ENCODE data around the gene CDC42BPG. TPM values are rescaled to one million over a fixed set of nuclear protein-coding genes. Genes with fewer than 3 reads are reported as not detected.

CDC42BPG gene
- total RNA-seq, 1 experiment from 2014 or later: 21.6 TPM

GRCh38 chr11:64799623-64800302, 44.7 kb downstream of the CDC42BPG start (continued):
- TF ChIP-seq, protein P1, sequence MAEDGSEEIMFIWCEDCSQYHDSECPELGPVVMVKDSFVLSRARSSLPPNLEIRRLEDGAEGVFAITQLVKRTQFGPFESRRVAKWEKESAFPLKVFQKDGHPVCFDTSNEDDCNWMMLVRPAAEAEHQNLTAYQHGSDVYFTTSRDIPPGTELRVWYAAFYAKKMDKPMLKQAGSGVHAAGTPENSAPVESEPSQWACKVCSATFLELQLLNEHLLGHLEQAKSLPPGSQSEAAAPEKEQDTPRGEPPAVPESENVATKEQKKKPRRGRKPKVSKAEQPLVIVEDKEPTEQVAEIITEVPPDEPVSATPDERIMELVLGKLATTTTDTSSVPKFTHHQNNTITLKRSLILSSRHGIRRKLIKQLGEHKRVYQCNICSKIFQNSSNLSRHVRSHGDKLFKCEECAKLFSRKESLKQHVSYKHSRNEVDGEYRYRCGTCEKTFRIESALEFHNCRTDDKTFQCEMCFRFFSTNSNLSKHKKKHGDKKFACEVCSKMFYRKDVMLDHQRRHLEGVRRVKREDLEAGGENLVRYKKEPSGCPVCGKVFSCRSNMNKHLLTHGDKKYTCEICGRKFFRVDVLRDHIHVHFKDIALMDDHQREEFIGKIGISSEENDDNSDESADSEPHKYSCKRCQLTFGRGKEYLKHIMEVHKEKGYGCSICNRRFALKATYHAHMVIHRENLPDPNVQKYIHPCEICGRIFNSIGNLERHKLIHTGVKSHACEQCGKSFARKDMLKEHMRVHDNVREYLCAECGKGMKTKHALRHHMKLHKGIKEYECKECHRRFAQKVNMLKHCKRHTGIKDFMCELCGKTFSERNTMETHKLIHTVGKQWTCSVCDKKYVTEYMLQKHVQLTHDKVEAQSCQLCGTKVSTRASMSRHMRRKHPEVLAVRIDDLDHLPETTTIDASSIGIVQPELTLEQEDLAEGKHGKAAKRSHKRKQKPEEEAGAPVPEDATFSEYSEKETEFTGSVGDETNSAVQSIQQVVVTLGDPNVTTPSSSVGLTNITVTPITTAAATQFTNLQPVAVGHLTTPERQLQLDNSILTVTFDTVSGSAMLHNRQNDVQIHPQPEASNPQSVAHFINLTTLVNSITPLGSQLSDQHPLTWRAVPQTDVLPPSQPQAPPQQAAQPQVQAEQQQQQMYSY (CRISPR knock-in tag; IDR thresholded peaks at IDR 0.05): no peak
- TF ChIP-seq ZNF416 (CRISPR knock-in tag; IDR thresholded peaks at IDR 0.05) (no peak), ZNF263 (CRISPR knock-in tag; IDR thresholded peaks at IDR 0.05; ENCODE audit: low read depth) (no peak), HMGXB4 (CRISPR knock-in tag; IDR thresholded peaks at IDR 0.05) (no peak), TCF7 (CRISPR knock-in tag; IDR thresholded peaks at IDR 0.05; ENCODE audit: low read depth) (no peak), NFATC4 (CRISPR knock-in tag; IDR thresholded peaks at IDR 0.05) (no peak), MYBL2 (CRISPR knock-in tag; IDR thresholded peaks at IDR 0.05) (no peak)

DNA sequence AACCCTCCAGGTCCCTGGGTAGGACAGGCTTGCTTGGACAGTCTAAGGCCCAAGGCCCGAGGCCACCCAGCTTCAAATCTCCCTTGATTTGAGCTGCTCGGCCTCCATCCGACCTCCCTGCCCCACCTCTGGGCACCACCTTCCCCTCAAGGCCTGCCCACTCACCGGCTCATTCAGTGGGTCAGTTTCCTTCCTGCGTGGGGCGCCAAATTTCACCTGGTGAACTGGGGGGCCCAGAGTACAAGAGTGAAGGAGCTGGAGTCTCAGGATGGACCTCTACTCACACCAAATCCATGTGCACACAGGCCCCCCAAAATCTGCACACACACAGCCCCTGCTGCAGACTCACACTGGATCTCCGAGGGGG, 45.2 kb downstream of the CDC42BPG start:
- H3K36me3 Mint-ChIP-seq: no peaks in the 10 kb centered on the region
- CTCF ChIA-PET: interaction anchor here (1.3 to 2.5 kb wide), 5 partner anchors 11 to 89 kb away, joined by 4 to 13 read pairs (median 4); partner anchors contain the start of genes MEN1 and SF1
- H3K9me3 Mint-ChIP-seq: no peaks in the 10 kb centered on the region
- DNase-seq (ENCODE audit: low spot score) (no peak), ATAC-seq (no peak)
- peaks cover 9% of the 10 kb centered on the region for H3K4me1 Mint-ChIP-seq
- POLR2A ChIA-PET: interaction anchor here (0.6 kb wide), 1 partner anchor 1233 kb away, joined by 5 read pairs; no protein-coding TSS in a partner anchor
- TF ChIP-seq ZNF423 (CRISPR knock-in tag; IDR thresholded peaks at IDR 0.05) (no peak), KAT7 (CRISPR knock-in tag; IDR thresholded peaks at IDR 0.05; ENCODE audit: borderline replicate concordance) (no peak), SOX15 (CRISPR knock-in tag; IDR thresholded peaks at IDR 0.05) (no peak), OVOL2 (CRISPR knock-in tag; IDR thresholded peaks at IDR 0.05; ENCODE audit: borderline replicate concordance) (no peak)
- TF ChIP-seq, protein P2, sequence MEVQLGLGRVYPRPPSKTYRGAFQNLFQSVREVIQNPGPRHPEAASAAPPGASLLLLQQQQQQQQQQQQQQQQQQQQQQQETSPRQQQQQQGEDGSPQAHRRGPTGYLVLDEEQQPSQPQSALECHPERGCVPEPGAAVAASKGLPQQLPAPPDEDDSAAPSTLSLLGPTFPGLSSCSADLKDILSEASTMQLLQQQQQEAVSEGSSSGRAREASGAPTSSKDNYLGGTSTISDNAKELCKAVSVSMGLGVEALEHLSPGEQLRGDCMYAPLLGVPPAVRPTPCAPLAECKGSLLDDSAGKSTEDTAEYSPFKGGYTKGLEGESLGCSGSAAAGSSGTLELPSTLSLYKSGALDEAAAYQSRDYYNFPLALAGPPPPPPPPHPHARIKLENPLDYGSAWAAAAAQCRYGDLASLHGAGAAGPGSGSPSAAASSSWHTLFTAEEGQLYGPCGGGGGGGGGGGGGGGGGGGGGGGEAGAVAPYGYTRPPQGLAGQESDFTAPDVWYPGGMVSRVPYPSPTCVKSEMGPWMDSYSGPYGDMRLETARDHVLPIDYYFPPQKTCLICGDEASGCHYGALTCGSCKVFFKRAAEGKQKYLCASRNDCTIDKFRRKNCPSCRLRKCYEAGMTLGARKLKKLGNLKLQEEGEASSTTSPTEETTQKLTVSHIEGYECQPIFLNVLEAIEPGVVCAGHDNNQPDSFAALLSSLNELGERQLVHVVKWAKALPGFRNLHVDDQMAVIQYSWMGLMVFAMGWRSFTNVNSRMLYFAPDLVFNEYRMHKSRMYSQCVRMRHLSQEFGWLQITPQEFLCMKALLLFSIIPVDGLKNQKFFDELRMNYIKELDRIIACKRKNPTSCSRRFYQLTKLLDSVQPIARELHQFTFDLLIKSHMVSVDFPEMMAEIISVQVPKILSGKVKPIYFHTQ (CRISPR knock-in tag; IDR thresholded peaks at IDR 0.05): no peak
- H3K4me3 Mint-ChIP-seq: no peak overlapping the region
- H3K27ac Mint-ChIP-seq: no peak overlapping the region
- H3K27me3 Mint-ChIP-seq (ENCODE audit: low read depth): no peaks in the 10 kb centered on the region

DNA sequence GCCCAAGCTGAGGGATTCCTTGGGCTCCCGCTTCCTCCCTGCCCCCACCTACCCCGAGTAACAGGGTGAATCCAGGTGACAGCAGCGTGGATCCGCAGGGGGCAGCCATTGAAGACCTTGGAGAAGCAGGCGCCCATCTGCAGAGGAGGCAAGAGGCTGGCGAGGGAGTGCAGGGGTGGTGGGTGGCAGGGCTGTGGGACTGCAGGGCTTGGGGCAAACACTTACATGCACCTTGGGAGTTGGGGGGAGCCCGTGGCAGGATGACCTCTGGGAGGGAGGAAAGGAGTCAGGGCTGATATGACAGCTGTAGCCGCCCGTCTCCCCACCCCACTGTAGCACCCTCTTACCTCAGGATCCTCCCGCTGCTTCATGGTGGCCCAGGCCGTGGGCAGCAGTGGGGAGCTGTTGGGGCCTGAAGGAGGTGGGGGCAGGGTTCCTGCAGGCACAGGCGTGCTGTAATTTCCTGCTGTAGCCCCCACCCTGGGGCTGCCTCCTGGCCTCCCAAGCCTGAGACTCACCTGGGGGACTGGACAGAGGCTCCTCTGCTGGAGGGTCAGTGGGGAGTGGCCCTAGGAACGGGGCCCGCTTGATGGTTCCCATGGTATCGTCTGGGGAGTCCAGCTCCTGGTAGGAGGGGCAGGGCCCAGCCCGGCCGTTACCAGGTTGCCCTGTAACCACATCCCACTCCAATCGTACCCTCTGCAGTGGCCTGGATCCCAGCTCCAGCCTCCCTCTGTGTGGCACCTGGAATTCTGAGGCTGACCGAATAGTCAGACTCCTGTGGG, 47.5 kb downstream of the CDC42BPG start:
- Mint-ChIP-seq H3K36me3 (no peaks in the 10 kb centered on the region), H3K27ac (no peak overlapping the region), H3K27me3 (ENCODE audit: low read depth) (no peaks in the 10 kb centered on the region), H3K4me3 (no peak overlapping the region), H3K4me1 (no peaks in the 10 kb centered on the region), H3K9me3 (no peaks in the 10 kb centered on the region)
- ChIA-PET CTCF (interaction anchor here (0.5 to 1.5 kb wide), 4 partner anchors 9 to 52 kb away, joined by 3 to 4 read pairs (median 3); no protein-coding TSS in a partner anchor), POLR2A (interaction anchor here (0.5 kb wide), 1 partner anchor 998 kb away, joined by 4 read pairs; no protein-coding TSS in a partner anchor)
- TF ChIP-seq TCF7 (CRISPR knock-in tag; IDR thresholded peaks at IDR 0.05; ENCODE audit: low read depth): no peak
- no peak for TF ChIP-seq ZNF138 (CRISPR knock-in tag; conservative IDR thresholded peaks at IDR 0.05)
- TF ChIP-seq, protein P3, sequence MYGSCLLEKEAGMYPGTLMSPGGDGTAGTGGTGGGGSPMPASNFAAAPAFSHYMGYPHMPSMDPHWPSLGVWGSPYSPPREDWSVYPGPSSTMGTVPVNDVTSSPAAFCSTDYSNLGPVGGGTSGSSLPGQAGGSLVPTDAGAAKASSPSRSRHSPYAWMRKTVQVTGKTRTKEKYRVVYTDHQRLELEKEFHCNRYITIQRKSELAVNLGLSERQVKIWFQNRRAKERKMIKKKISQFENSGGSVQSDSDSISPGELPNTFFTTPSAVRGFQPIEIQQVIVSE (CRISPR knock-in tag; IDR thresholded peaks at IDR 0.05; ENCODE audit: borderline replicate concordance): no peak
- no peak for TF ChIP-seq FOXP1 (CRISPR knock-in tag; IDR thresholded peaks at IDR 0.05; ENCODE audit: borderline replicate concordance)
- DNase-seq (ENCODE audit: low spot score) (no peak), ATAC-seq (no peak)
